Fibroblast of skin of left quadriceps (primary cell): ENCODE data around the gene BMP8A.
"Not testable (repeated sequence)": the region's sequence is repeated elsewhere in the genome, so short reads cannot be mapped to it uniquely, and the experiment has no call there.

ENCODE experiments used
- DNase-seq, 2 experiments: peaks; one replicate each; pipeline ENCODE4 v3.0.0-alpha.2; 2013; ENCODE audit warnings: low read depth in 2 of 2

BMP8A gene

DNA sequence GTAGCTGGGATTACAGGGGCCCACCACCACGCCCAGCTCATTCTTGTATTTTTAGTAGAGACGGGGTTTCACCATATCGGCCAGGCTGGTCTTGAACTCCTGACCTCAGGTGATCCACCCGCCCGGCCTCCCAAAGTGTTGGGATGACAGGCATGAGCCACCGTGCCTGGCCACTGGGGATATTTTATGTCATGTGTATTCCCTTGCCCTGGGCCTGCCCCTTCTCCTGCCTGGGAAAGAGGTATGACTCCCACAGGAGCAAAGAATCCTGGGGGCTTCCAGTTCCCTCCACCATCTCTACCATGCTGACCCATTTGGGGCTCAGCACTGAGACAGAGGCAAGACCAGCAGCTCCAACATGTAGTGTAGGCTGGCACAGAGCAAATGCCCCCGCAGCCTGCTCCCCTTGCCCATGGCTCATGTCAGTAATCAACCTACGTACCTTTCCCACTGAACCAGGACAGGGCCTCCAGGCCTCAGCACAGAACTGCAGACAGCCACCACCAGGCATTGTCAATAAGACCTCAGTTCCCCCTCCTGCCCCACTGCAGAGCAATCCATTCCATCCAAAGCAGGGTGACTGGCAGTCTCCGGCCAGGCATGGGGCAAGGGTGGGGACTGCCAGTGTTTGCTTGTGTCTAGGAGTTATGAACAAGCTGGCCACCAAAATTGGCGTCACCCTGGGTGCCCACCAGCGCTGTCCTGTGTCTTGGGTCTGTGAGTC lies 35.2 kb downstream of the BMP8A start:
- no peak for DNase-seq

- not testable (repeated sequence) for DNase-seq
Observed at GRCh38 chr1:39527190-39527579, 35.7 kb downstream of the BMP8A start.

DNA sequence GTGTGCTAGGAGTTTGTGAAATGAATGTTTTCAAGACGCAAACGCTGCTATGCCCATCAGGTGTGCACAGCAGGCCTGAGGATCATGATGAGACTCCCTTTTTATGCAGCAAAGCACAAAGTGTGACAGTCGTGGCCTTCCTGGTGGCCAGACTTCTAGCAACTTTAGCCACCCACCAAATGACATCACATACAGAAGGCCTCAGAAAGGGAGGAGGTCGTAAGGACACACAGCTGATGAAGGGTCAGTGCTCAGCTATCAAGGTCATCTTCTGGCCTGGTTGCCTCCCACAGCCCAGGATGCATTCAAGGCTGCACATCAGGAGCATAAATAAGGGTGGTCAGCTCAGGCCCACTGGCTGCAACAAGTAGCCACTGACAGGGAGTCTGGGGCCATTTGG lies 36.6 kb downstream of the BMP8A start:
- no peak for DNase-seq

GRCh38 chr1:39529901-39530535 lies 38.6 kb downstream of the BMP8A start:
- no peak for DNase-seq

DNA sequence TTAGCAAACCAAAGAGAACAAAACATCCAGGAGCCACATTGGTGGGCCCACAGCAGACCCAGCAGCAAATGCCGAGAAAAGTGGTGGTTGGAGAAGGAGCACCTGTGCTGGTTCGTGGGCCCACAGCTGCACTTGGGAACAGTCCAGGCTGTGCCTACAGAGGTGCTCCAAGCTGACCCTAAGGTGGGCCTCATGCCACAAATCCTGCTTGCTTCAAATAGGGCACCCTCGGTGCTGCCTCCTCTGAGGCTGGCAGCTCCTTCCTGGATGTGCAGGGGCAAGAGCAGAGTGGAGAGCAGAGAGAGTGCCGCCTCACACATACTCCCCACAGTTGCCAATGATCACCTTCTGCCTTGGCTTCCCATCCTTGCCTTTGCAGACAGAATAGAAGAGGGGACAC lies 40.1 kb downstream of the BMP8A start:
- DNase-seq: no peak

DNA sequence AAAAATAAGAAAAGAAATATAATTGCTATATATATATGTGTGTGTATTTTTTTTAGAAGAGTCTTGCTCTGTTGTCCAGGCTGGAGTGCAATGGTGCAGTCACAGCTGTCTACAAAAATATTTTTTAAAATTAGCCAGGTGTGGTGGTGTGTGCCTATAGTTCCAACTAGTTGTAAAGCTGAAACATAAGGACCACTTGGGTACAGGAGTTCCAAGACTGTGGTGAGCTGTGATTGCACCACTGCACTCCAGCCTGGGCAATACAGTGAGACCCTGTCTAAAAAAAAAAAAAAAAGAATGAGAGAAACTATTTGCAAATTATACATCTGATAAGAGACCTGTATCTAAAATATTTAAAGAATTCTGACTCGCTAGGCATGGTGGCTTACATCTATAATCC lies 42.0 kb downstream of the BMP8A start:
- DNase-seq: no peak

GRCh38 chr1:39538531-39539251 lies 47.3 kb downstream of the BMP8A start:
- no peak for DNase-seq

DNA sequence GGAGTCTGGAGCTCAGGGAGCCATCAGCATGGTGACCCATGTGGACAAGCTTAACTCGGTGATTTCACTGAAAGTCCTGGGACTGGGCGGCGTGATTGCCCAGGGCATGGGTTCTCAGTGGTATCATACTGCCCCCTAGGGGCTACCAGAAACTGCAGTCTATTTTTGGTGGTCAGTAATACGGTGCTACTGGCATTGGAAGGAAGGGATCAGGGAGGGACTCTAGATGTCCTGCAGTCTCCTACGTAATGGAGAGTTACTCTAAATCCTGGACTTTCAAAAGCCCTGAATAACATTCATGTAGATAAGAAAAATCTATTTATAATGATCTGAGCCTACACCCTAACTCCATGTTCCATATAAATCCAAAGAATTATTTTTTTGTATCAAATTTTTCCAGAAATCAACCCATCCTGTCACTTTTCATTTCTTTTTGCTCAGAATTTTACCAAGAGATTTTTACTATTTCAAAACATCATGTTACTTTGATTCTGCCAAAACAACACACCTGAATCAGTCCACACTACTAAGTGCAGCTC lies 47.9 kb downstream of the BMP8A start:
- DNase-seq: peak in 1 of 2 experiments; percentile 21

GRCh38 chr1:39540504-39541031 lies 49.1 kb downstream of the BMP8A start:
- DNase-seq: no peak

DNA sequence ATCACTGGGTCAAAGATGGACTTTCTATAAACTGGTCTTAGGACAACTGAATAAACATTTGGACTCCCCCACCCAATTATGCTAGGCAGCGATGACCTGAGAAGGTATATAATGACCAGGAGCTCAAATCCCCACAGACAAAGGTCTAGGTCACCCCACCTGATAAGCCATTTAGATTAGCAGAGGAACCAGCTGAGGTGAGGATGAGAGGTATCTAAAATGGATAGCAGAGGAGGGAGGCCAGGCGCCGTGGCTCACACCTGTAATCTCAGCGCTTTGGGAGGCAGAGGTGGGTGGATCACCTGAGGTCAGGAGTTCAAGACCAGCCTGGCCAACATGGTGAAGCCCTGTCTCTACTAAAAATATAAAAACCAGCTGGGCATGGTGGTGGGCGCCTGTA lies 51.5 kb downstream of the BMP8A start:
- no peak for DNase-seq

DNA sequence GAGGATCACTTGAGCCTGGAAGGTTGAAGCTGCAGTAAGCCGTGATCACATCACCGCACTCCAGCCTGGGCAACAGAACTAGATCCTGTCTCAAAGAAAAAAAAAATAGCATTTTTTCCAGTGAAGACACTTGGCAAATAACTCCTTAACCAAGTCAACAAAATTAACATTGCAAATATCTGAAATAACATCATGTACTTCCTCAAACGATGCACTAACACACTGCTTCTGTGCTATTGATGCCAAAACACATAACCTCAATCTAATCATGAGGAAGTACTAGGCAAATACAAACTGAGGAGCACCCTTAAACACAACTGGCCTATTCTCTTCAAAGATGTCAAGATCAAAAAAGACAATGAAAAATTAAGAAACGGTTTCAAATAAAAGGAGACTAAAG lies 52.9 kb downstream of the BMP8A start:
- no peak for DNase-seq

DNA sequence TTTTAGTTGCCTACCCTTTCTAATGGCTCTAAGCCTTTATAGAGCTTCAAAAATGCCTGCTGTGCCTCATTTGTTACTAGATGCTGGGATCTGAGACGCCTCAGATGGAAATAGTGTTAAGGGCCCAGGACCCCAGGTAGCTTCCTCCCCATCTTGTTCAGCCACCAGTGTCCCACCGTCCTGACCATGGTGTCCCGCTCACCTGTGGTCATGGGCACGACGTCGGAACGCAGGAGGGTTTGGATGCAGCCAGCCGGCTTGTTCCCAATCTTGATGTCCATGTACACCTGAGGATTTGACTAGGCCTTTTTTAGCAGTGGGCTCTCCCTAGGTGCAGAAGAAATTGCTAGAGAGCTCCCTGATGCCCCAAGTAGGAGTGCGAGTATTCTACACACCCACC lies 54.1 kb downstream of the BMP8A start:
- DNase-seq: no peak

DNA sequence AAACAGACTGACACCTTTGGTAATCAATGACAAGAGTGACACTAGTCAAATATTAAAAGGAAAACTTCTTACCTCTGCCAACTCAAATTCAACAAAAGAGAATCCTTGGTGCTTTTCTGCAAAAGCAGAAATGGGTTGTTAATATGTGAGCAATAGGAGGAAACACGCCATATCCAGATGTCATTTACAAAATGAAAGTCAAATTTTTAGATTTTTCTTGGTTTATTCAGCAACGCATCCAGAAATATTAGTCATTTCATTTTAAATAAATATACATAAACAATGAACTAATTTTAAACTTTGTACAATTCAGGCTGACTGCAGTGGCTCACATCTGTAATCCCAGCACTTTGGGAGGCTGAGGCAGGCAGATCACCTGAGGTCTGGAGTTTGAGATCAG lies 62.8 kb downstream of the BMP8A start:
- DNase-seq: no peak

DNA sequence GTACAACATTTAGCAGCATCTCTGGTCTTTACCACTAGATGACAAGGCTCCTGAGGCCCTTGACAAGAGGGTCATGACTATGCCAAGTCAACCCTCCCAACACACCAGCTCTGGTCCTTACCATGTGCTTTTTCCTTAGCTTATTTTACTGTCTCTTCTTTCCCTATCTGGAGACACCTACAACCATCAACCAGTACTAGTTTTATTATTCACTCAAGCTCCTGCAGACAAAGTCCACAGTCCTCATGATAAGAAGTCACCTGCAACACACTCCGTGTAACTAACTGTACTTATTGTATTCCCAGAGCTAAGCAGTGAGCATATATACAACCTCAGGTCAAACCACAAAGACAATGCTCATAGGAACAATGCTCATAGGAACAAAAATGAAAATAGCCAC lies 69.8 kb downstream of the BMP8A start:
- DNase-seq: no peak

GRCh38 chr1:39562886-39563285 lies 71.5 kb downstream of the BMP8A start:
- no peak for DNase-seq

GRCh38 chr1:39563669-39564068 lies 72.2 kb downstream of the BMP8A start:
- DNase-seq: no peak

DNA sequence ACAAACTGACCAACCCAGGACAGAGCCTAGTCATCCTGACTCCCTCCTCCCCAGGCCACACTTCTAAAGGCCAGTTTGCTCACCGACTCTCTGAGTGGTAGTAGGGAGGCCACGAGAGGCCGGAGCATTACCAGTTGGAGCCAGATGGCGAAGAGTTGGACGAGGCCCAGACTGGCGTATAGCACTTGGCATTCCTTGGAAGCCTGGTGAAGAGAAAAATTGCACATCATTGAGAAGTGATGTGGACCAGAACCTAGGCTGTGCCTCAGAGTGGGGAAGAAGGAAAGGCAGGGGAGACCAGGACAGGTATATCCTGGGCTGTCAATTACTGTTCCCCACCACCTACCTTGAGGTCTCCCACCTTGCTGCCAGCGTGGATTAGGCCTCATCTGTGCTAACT lies 72.9 kb downstream of the BMP8A start:
- DNase-seq: no peak

DNA sequence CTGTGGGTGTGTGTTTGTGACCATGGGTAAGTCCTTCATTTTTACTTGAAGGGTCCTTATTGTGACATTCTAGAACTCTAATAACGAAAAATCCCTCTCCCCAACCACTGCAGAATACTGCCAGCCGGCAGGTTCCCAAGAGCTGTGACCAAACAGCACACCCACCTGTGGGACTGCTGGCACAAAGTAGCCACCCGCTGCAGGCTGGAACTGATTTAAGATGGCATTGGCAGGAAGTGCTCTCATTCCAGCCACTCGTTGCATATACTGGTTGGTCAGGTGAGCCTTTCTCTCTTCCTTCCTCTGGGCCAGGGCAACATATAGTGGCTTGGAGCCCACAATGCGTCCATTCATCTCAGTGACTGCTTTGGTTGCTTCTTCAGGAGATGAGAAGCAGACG lies 73.5 kb downstream of the BMP8A start:
- no peak for DNase-seq

GRCh38 chr1:39566441-39567137 lies 75.2 kb downstream of the BMP8A start:
- DNase-seq: no peak

GRCh38 chr1:39567302-39567701 lies 75.9 kb downstream of the BMP8A start:
- DNase-seq: no peak

DNA sequence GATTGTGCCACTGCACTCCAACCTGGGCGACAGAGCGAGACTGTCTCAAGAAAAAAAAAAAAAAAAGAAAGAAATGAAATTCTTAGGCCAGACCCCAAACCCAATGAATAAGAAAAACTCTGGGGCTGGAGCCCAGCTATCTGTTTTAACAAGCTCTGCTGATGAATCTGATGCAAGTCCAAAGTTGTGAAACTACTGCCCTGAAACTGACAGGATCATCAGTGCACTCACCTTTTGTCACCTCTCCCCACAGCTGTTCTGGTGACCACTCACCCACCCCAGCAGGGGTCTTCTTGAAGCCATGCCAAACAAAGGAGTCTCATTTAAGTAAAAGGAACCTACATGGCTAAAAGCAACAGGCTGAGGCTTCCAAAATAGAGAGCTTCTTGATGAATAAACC lies 76.8 kb downstream of the BMP8A start:
- no peak for DNase-seq

GRCh38 chr1:39569034-39569433 lies 77.6 kb downstream of the BMP8A start:
- DNase-seq: no peak
